ENCODE measurements around the gene ZBTB47. TPM values are rescaled to one million over a fixed set of nuclear protein-coding genes. Genes with fewer than 3 reads are reported as not detected.

The ZBTB47 gene
- total RNA-seq, 1 donor from 2014 or later, result 38.8 TPM

GRCh38 chr3:42658771-42659390 is 5.4 kb downstream of the ZBTB47 start:
- H3K27me3 Mint-ChIP-seq (ENCODE audit: low read depth), result no peaks in the 10 kb centered on the region
- no peak overlapping the region for H3K4me3 Mint-ChIP-seq (ENCODE audit: unreplicated experiment)
- no peak overlapping the region for H3K27ac Mint-ChIP-seq (ENCODE audit: unreplicated experiment)
- no peak for DNase-seq (ENCODE audit: low spot score)
- TF ChIP-seq CTCF (IDR thresholded peaks at IDR 0.05), result no peak
- peaks cover 18% of the 10 kb centered on the region for H3K36me3 Mint-ChIP-seq (ENCODE audit: low read depth)
- H3K9me3 Mint-ChIP-seq (ENCODE audit: low read depth), result no peaks in the 10 kb centered on the region
- H3K4me1 Mint-ChIP-seq (ENCODE audit: low read depth), result peaks cover 20% of the 10 kb centered on the region

GRCh38 chr3:42659451-42660130 is 6.1 kb downstream of the ZBTB47 start:
- Mint-ChIP-seq H3K4me1 (ENCODE audit: low read depth) (peaks cover 20% of the 10 kb centered on the region), H3K27me3 (ENCODE audit: low read depth) (no peaks in the 10 kb centered on the region), H3K36me3 (ENCODE audit: low read depth) (peaks cover 18% of the 10 kb centered on the region), H3K4me3 (ENCODE audit: unreplicated experiment) (no peak overlapping the region), H3K27ac (ENCODE audit: unreplicated experiment) (peak overlapping the region; percentile 38), H3K9me3 (ENCODE audit: low read depth) (no peaks in the 10 kb centered on the region)
- no peak for DNase-seq (ENCODE audit: low spot score)
- TF ChIP-seq CTCF (IDR thresholded peaks at IDR 0.05), result no peak

- no peak overlapping the region for H3K4me3 Mint-ChIP-seq (ENCODE audit: unreplicated experiment)
Measured at GRCh38 chr3:42660131-42660715, 6.7 kb downstream of the ZBTB47 start.

GRCh38 chr3:42660898-42661297 is 7.4 kb downstream of the ZBTB47 start:
- TF ChIP-seq CTCF (IDR thresholded peaks at IDR 0.05), result peak; percentile 13
- Mint-ChIP-seq H3K27ac (ENCODE audit: unreplicated experiment) (no peak overlapping the region), H3K4me3 (ENCODE audit: unreplicated experiment) (no peak overlapping the region), H3K9me3 (ENCODE audit: low read depth) (no peaks in the 10 kb centered on the region), H3K27me3 (ENCODE audit: low read depth) (no peaks in the 10 kb centered on the region), H3K4me1 (ENCODE audit: low read depth) (peaks cover 11% of the 10 kb centered on the region), H3K36me3 (ENCODE audit: low read depth) (peaks cover 18% of the 10 kb centered on the region)
- DNase-seq (ENCODE audit: low spot score), result no peak

More at GRCh38 chr3:42660131-42660715, 6.7 kb downstream of the ZBTB47 start:
- Mint-ChIP-seq H3K36me3 (ENCODE audit: low read depth) (peaks cover 18% of the 10 kb centered on the region), H3K27me3 (ENCODE audit: low read depth) (no peaks in the 10 kb centered on the region), H3K27ac (ENCODE audit: unreplicated experiment) (peak overlapping the region; percentile 38), H3K9me3 (ENCODE audit: low read depth) (no peaks in the 10 kb centered on the region), H3K4me1 (ENCODE audit: low read depth) (peaks cover 18% of the 10 kb centered on the region)
- no peak for TF ChIP-seq CTCF (IDR thresholded peaks at IDR 0.05)
- no peak for DNase-seq (ENCODE audit: low spot score)

GRCh38 chr3:42661593-42662022 is 8.1 kb downstream of the ZBTB47 start:
- no peak for DNase-seq (ENCODE audit: low spot score)
- H3K36me3 Mint-ChIP-seq (ENCODE audit: low read depth), result peaks cover 18% of the 10 kb centered on the region
- TF ChIP-seq CTCF (IDR thresholded peaks at IDR 0.05), result no peak
- no peaks in the 10 kb centered on the region for H3K27me3 Mint-ChIP-seq (ENCODE audit: low read depth)
- no peak overlapping the region for H3K27ac Mint-ChIP-seq (ENCODE audit: unreplicated experiment)
- H3K4me3 Mint-ChIP-seq (ENCODE audit: unreplicated experiment), result no peak overlapping the region
- H3K4me1 Mint-ChIP-seq (ENCODE audit: low read depth), result peaks cover 9% of the 10 kb centered on the region
- H3K9me3 Mint-ChIP-seq (ENCODE audit: low read depth), result no peaks in the 10 kb centered on the region

Measured in chondrocyte (in vitro differentiated cells).